ENCODE results near the gene WDR49. TPM values are rescaled to one million over a fixed set of nuclear protein-coding genes. Genes with fewer than 3 reads are reported as not detected.
A peak's percentile ranks its signal among the peaks of the same experiment; 100 is the strongest.

The WDR49 gene
- total RNA-seq, 1 experiment from 2014 or later: 1.3 TPM

DNA sequence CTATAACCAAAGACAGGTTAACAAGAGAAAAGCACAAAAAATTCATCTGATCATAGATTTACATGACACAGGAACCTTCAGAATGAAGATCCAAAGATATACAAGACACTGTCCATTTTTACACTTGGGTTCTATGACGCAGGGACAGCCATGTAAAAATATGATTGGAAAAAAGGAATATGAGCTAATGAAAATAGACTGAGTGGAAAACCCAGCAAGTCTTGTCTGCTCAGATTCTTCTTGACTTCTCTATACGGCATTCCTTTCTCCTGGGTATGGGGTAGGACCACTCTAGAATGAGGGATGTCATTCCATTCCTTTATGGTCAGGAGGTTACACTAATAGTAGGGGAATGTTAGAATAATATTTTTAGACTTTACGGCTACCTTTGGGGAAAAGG, 46.9 kb downstream of the WDR49 start:
- H3K9me3 Mint-ChIP-seq: no peaks in the 10 kb centered on the region
- H3K79me2 ChIP-seq (ENCODE audit: insufficient read depth, low read length): no peaks in the 10 kb centered on the region
- H2BK15ac ChIP-seq (ENCODE audit: low read depth, low read length): no peak overlapping the region
- no peak overlapping the region for H2AK5ac ChIP-seq (ENCODE audit: insufficient read length, low read length)
- H3K14ac ChIP-seq (ENCODE audit: insufficient read depth, low read length): no peak overlapping the region
- whole genome bisulfite sequencing (ENCODE audit: extremely low coverage, insufficient read length, low lambda C conversion rate): no CpG with 5 or more reads among the region's 3 CpGs
- H3K4me1 Mint-ChIP-seq: peaks cover 34 to 39% of the 10 kb centered on the region in 2 experiments
- peaks cover 8% of the 10 kb centered on the region; the same call in 1 of the 2 replicates for H3K4me1 ChIP-seq (ENCODE audit: insufficient read depth, low read length)
- H3K56ac ChIP-seq (ENCODE audit: insufficient read length, low read depth, low read length): no peak overlapping the region
- no peak overlapping the region for H2BK20ac ChIP-seq (ENCODE audit: low read depth, low read length, poor library complexity, severe bottlenecking)
- no peak overlapping the region for H4K5ac ChIP-seq (ENCODE audit: insufficient read length, low read depth, low read length)
- no peaks in the 10 kb centered on the region for H3K9me3 ChIP-seq (ENCODE audit: control insufficient read depth, low read depth, low read length)
- no peak overlapping the region for H2BK12ac ChIP-seq (ENCODE audit: insufficient read length, low read depth, low read length)
- no peak overlapping the region for H2BK5ac ChIP-seq (ENCODE audit: insufficient read length, low read length)
- no peak overlapping the region for H3K4ac ChIP-seq (ENCODE audit: low read depth, low read length)
- no peaks in the 10 kb centered on the region for H4K20me1 ChIP-seq (ENCODE audit: control insufficient read depth, insufficient read depth, insufficient read length)
- H3T11ph ChIP-seq (ENCODE audit: low read length): no peak overlapping the region
- DNase-seq: no peak
- H3K23ac ChIP-seq (ENCODE audit: insufficient read length, low read depth, low read length): no peak overlapping the region
- no peak overlapping the region for H4K91ac ChIP-seq (ENCODE audit: insufficient read length, low read depth, low read length)
- H2BK120ac ChIP-seq (ENCODE audit: low read depth, low read length, poor library complexity, severe bottlenecking): no peak overlapping the region
- no peak overlapping the region for H3K4me3 Mint-ChIP-seq
- H3K36me3 Mint-ChIP-seq (ENCODE audit: insufficient read depth in 1 of 3, low read depth in 3 of 3): no peaks in the 10 kb centered on the region
- no peak overlapping the region for H3K18ac ChIP-seq (ENCODE audit: insufficient read length, low read depth, low read length)
- H3K27me3 ChIP-seq (ENCODE audit: insufficient read depth, low read length): no peaks in the 10 kb centered on the region
- no peak overlapping the region for H3K27ac ChIP-seq (ENCODE audit: insufficient read length, low read depth, low read length)
- H3K79me1 ChIP-seq (ENCODE audit: insufficient read depth, low read depth, low read length, poor library complexity, severe bottlenecking): no peaks in the 10 kb centered on the region
- no peak overlapping the region for H4K8ac ChIP-seq (replicated peaks; ENCODE audit: insufficient read length, low read depth, low read length)
- no peaks in the 10 kb centered on the region for H3K27me3 Mint-ChIP-seq (ENCODE audit: low read depth)
- H3K4me2 ChIP-seq (ENCODE audit: insufficient read depth, insufficient read length, low read length): no peak overlapping the region
- H3K9ac ChIP-seq (ENCODE audit: extremely low read depth, insufficient read length, low read length): no peak overlapping the region
- peak overlapping the region in 1 of 3 experiments; percentile 65; a peak in 2 of 7 replicates for H3K27ac Mint-ChIP-seq
- no peak for TF ChIP-seq CTCF (conservative IDR thresholded peaks at IDR 0.05)
- no peaks in the 10 kb centered on the region for H3K23me2 ChIP-seq (ENCODE audit: insufficient read length, low read depth, low read length, poor library complexity, severe bottlenecking)
- H2AFZ ChIP-seq (ENCODE audit: low read length): no peak overlapping the region

All from H9 (cell line).